ENCODE measurements around the gene SLF2.
A peak's percentile ranks its signal among the peaks of the same experiment; 100 is the strongest.

The SLF2 gene

GRCh38 chr10:100874702-100875483, 37.9 kb upstream of the SLF2 start:
- no peak for TF ChIP-seq CTCF (IDR thresholded peaks at IDR 0.05; ENCODE audit: low read depth, low read length)

GRCh38 chr10:100875484-100876166, 37.1 kb upstream of the SLF2 start:
- TF ChIP-seq CTCF (IDR thresholded peaks at IDR 0.05; ENCODE audit: low read depth, low read length): no peak
- no peak for DNase-seq (ENCODE audit: extremely low read depth, low read depth)

More at GRCh38 chr10:100874702-100875483, 37.9 kb upstream of the SLF2 start:
- no peak for DNase-seq (ENCODE audit: extremely low read depth, low read depth)

GRCh38 chr10:100876585-100877460, 35.9 kb upstream of the SLF2 start:
- TF ChIP-seq CTCF (IDR thresholded peaks at IDR 0.05; ENCODE audit: low read depth, low read length): no peak
- no peak for DNase-seq (ENCODE audit: extremely low read depth, low read depth)

- DNase-seq (ENCODE audit: extremely low read depth, low read depth): no peak
- no peak for TF ChIP-seq CTCF (IDR thresholded peaks at IDR 0.05; ENCODE audit: low read depth, low read length)
These were observed 35.3 kb upstream of the SLF2 start for GRCh38 chr10:100877461-100877850.

DNA sequence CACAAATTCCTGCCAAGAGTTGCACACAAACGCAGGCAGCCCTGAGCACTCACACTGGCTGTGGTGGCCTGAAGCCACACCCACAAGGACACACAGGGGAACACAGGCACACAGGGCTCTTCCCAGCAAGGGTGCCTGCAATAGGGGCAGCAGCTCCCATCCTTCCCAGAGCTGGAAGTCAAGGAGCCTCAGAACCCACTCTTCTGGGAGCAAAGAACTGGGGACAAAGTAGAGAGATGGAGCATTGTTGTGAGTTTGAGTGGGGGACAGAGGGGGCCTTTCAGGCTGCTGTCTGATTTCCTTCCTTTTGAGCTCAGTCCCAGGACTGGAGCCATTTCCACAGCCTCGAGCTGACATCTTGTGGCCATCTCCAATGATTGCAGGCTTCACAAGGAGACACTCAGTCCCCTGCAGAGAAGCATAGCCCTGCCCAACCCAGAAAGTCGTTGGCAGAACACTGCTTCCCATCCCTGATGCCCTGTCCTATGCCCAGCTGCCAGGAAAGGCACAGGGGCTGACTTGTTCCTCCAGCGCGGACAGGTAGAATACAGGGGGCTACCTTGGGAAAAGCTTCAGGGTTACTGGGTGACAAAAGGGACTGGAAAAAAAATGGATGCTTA, 34.4 kb upstream of the SLF2 start:
- peak; percentile 82 for TF ChIP-seq CTCF (IDR thresholded peaks at IDR 0.05; ENCODE audit: low read depth, low read length)
- peak; percentile 44 for DNase-seq (ENCODE audit: extremely low read depth, low read depth)

DNA sequence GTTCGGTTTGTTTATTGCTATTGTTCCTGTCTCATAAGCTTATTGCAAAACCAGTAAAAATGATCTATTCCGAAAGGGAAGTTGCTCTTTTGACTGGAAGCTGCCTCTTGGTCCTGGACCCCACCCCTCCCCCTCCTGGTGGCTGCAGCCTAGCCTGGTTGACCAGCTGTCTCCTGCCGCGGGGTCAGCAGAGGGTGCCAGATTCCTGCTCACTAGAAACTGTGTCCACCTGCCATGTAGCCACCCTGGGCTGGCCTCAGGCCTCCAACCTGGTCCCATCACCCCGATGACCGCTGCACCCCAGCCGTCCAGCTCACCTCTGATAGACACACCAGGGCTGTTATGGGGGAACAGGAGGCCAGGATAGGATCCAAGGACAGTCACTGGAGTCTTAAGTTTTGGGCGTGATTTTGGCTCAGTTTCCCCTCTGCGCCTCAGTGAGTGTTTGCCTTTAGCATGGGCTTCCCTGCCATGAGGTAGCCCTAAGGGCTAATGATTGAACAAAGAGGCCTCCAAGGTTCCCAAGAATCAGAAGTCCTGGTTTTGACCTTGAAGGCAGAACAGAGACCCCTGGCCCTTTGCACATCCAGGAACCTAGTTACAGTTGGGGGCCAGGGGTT, 32.9 kb upstream of the SLF2 start:
- TF ChIP-seq CTCF (IDR thresholded peaks at IDR 0.05; ENCODE audit: low read depth, low read length): no peak
- no peak for DNase-seq (ENCODE audit: extremely low read depth, low read depth)

All from AG09319 (cell line).